GM18508 (cell line): ENCODE data around the gene ARPC2.
A peak's percentile ranks its signal among the peaks of the same experiment; 100 is the strongest.
"Not testable (repeated sequence)": the region's sequence is repeated elsewhere in the genome, so short reads cannot be mapped to it uniquely, and the experiment has no call there.

ENCODE experiments used
- ATAC-seq: cut with Tn5 transposase; IDR thresholded peaks from one replicate; pipeline ENCODE4 v1.9.1; 2021; ENCODE audit warnings: moderate number of reproducible peaks; ENCODE audit not compliant: insufficient read depth, unreplicated experiment

Gene ARPC2

DNA sequence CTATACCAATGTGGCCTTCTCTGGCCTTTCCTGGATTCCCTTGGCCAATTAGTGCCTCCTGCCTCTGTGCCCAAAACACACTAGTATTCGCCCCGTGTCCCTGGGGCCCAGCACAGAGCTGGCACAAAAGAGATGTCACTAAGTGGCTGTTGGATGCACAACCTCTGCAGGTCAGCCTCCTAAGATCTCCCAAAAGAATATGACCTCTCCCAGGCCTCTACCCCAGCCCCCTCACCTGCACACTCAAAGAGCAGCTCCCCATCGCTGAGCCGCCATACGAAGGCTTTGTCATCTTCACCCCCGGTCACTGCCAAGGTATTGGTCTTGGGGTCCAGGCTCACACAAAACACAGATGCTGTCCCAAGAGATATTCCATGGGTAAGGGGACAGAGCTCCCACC, 50.3 kb downstream of the ARPC2 start:
- ATAC-seq = no peak

DNA sequence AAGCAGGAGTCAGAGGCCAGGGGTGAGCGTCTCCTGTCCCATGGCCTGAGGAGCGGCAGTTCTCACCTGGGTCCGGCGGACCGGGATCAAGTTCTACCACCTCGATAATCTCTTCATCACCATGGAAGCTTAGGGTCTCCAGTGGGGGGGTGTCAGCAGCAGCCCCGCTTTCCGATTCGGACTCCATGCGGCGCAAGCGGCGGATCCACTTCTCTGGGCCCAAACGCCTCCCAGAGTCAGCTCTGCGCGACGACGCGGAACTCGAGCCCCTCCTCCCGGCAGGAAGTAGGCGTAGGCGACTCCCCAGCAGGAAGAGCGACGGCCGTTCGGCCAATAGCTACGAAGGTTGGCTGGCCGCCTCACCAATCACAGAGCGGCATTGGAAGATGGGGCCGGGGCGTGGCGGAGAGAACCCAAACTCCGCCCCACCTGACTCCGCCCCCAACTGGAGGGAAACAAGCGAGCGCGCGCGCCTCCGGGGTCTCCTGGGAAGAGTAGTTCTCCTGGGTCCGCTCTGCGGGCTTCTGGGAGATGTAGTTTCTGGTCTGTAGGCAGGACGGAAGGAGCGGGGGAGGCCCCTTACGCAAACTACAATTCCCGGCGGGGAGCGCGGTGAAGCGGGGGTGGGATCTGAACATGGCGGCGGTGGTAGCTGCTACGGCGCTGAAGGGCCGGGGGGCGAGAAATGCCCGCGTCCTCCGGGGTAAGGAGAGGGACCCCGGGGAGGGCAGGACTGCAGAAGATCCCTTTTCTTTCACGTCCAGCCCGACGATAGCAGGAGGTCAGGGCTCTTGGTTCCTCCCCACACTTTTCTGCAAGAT, 53.1 kb downstream of the ARPC2 start, which contains the start of the genes AAMP and PNKD:
Gene AAMP, minus strand, starts transcription at position 238 of the 821 bp plus-strand sequence. Its CDS starts 51 bp downstream, at position 187.
Gene PNKD, plus strand, starts transcription at position 620 of the 821 bp plus-strand sequence. Its CDS starts 17 bp downstream, at position 637.
- ATAC-seq = peak; percentile 83

- no peak for ATAC-seq
Measured at GRCh38 chr2:218270721-218271486, 53.9 kb downstream of the ARPC2 start.

- ATAC-seq = no peak
Measured at GRCh38 chr2:218271487-218271797, 54.5 kb downstream of the ARPC2 start.

- no peak for ATAC-seq
Measured at GRCh38 chr2:218271865-218272530, 55.0 kb downstream of the ARPC2 start.

DNA sequence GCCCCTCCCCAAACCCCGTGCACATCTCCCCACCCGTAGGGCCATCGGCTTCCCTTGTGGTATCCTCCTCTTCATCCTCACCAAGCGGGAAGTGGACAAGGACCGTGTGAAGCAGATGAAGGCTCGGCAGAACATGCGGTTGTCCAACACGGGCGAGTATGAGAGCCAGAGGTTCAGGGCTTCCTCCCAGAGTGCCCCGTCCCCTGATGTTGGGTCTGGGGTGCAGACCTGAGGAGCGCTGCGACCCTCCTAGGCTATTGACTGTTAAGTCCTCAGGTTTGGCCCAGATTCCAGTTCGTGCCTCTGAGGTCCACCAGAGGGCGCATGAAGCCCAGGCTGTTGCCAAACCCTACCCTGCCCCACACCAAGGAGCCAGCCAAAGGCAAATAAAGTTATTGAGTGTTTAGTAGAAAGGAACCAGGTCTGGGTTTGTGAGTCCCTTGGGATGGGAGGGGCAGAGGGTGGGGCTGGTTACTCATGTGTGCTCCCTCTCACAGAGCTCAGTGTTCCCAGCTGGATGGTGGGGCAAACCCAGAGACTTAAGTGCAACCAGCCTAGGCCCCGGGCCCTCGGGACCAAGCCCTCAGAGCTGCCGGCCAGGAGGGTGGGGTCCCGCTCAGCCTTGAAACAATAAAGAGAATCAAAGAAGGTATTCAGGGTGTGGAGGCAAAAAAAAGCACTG, 55.7 kb downstream of the ARPC2 start:
- ATAC-seq = no peak

DNA sequence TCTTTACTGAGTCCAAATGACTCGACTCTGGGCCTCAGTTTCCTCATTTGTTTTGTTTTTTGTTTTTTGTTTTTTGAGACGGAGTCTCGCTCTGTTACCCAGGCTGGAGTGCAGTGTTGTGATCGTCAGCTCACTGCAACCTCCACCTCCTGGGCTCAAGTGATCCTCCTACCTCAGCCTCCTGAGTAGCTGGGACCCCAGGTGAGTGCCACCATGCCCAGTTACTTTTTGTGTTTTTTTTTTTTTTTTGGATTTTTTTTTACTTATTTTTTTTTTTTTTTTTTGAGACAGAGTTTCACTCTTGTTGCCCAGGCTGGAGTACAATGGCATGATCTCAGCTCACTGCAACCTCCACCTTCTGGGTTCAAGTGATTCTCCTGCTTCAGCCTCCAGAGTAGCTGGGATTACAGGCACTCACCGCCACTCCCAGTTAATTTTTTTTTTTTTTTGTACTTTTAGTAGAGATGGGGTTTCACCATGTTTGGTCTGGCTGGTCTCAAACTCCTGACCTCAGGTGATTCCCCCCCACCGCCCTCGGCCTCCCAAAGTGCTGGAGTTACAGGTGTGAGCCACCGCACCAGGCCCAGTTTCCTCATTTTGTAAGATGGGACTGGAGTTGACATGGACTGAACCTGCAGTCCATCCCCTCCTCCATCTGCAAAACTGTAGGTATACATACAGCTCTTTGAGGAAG, 56.4 kb downstream of the ARPC2 start:
- ATAC-seq = not testable (repeated sequence)

DNA sequence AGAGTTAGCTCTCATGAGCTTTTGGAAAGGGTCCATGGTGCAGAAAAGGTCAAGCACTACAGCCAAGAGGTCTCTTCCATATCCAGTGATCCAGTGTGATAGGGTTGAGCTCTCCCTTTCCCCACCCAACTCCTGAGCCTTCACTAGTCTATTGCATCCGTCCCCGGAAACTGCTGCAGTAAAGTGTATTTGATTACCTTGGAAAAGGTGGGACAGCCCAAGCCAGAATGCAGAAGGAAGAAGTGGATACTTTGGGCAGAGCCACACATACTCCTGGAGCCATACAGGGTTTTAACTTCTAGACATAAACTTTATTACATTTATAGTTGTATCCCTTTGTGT, 56.9 kb downstream of the ARPC2 start:
- no peak for ATAC-seq

DNA sequence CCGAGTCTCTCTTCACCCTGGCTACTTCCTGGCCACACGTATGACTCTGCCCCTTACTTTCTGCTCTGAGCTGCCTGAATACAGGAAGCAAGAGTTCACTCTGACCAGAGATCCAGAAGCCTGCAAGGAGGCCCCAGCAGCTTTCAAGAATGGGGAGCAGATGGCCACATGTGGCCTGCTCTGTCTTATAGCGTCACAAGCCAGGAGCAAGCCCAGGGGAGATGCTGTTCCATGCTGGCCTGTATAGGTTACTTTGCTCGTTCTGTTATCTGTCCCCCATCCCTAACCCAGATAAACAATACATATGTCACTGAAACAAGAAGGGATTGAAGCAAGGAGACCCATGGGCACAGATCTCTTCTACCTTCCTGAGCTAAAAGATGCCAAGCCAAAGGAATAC, 57.6 kb downstream of the ARPC2 start:
- no peak for ATAC-seq

DNA sequence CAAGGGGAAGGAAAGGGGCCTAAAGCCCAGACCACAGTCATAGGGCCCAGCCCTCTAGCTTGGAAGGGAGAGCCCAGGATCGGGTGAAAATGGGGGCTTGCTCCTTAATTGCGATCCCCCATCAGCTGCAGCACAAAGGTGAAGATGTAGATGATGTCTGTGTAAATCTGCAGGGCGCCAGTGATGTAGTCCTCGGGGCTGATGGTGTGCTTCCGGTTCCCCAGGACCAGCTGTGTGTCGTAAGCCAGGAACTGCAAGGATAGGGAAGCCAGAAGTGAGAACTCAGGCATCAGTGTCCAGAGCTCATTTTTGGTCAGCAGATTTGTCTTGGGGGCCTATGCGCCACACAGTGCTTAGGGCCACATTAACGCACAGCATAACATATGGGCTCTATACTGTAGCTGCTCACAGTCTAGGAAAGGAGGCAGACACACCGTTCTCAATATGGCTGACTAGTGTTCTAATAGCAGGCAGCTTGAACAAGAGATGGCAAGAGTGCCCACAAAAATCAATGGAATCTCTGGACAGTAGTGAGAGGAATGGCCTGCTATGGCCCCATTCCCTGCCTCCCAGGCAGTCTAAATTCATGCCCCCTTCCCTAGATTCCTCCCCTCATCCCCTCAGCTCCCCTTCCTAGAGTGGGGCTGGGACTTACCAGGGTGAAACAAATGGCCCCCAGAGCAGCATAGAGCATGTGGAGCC, 58.5 kb downstream of the ARPC2 start:
- no peak for ATAC-seq

DNA sequence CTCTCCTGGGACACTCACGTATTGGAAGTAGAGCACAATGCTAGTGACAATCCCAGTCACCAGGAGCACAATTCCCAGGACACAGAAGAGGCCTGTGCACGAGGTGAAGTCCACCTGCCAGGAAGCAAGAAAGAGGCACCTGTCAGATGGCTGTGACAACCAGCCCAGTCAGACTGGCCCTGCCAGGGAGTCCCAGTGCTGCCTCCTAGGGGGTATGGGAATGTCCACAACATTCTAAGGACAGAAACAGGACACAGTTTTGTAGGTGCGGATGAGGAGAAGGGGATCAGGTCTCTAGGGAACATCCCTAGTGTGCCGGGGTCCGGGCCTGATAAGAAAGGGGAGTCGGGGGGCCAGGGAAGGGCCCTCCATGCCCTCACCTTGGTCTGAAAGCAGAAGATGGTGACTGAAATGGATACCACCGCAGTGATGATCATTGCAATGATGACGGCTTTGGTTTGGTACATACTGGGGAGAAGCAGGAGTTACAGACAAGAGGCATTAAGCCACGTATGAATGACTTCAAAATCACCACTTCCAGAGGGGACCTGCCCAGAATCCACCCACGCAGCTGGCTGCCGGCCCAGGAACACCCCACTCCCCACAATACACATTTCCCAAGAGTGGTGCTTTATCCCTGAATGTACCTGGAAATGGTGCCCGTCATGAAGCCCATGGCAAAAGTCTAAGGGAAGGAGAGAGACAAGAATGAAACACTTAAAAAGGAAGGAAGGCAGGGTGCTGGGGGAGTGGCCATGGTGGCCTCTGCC, 60.2 kb downstream of the ARPC2 start:
- ATAC-seq = no peak

DNA sequence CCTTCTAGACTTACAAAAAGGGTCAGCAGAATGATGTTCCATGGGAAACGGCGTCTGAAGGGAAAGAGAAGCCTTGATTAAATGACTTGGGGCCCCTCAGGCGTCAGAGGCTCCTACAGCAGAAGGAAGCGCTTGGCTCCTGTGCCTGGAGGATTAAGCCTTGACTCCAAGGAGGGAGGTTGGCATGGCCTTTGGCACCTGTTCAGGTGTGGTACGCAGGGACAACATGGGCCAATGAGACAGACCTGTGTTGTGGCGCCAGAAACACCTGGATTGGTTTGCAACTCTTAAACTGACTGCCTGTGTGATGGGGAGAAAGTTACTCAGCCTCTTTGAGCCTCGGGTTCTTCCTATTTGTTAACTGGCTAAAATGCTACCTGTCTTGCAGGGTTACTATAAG, 60.9 kb downstream of the ARPC2 start:
- ATAC-seq = no peak

DNA sequence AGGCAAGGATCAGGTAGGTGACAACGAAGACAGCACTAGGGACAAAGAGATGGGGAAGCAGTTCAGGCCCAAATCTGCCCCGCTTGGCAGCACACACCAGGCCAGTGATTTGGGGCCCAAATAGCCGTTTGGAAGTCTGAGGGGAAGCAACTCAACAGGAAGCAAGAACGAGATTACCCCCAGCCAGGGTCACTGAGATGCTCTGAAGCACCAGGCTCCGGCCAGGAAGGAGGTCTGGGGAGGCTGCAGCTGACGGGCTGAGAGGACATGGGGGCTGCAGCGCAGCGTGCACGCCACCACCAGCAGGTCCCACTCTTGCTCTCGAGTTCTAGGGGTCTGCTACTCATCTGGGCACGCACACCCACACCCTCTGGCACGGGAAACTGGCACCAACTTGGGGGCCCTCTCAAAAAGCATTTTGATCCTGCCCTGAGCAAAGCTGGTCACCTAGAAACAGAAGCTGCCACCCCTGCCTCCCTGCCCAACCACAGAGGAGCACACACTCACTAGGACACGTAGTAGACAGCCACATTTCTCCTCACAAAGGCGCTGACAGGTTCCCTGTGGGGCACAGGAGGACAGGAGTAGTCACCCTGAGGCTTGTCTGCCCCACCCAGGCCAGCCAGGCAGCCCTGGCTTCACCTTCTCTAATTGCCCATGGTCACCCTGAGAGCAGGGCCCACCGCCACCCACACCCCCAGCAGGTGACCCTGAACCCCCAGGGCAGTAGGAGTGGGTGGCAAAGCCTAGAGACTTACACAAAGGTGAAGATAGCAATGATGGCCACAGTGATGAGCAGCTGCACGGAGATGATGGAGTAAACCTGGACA, 61.8 kb downstream of the ARPC2 start:
- no peak for ATAC-seq

GRCh38 chr2:218280260-218280870, 63.4 kb downstream of the ARPC2 start:
- ATAC-seq = no peak

DNA sequence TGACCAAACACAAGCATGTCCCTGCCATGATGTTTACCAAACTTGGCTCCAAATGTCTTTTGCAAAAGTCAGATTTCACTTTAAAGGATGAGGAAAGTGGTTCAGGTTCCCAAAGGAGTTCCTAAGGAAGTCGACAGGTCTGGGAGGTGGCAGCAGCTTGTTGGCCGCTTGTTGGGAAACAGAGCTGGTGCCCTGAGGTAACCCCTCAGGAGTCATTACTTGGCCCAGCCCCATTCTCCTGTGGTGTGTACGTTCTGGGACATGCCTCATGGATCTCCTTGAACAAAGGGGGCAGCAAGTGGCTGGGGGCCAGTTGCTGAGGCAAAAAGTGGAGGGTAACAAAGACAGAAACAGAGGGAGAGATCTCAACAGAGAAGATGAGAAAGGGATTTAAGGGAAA, 64.5 kb downstream of the ARPC2 start:
- no peak for ATAC-seq

GRCh38 chr2:218282173-218282991, 65.4 kb downstream of the ARPC2 start:
- no peak for ATAC-seq
